Measurements from ENCODE around the gene ABCC6. TPM values are rescaled to one million over a fixed set of nuclear protein-coding genes. Genes with fewer than 3 reads are reported as not detected.

The ABCC6 gene
- polyA plus RNA-seq, 1 experiment = 3.7 TPM

DNA sequence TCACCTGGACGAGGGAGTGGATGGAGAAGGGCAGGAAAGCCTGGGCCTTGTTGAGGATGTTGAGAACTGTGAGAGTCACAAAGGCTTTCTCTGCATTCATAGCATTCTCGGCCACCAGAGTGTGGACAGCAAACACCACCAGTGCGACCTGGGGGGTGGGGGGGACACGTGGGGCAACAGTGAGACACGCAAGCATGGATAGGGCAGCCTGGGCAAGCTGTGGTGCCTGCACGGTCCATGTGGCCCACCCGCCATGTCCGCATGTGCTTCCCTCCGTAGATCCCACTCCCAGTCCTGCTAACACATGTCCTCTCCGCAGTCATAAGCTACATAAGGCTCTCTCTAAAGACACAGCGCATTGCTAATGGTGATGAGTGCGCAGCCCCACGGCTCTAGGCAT, 34.5 kb downstream of the ABCC6 start:
- H3K27me3 ChIP-seq (ENCODE audit: control insufficient read depth, insufficient read depth, low read length) = peaks cover 9% of the 10 kb centered on the region
- CTCF ChIA-PET = no interaction called here
- no peak overlapping the region for H3K4me3 ChIP-seq (ENCODE audit: low read depth, low read length)
- H3K9me3 ChIP-seq (ENCODE audit: control insufficient read depth, insufficient read depth, low read length) = no peaks in the 10 kb centered on the region
- no peak for DNase-seq (ENCODE audit: low read depth, low spot score)
- POLR2A ChIA-PET = interaction anchor here (0.7 kb wide), 1 partner anchor 18 kb away, joined by 4 read pairs; no protein-coding TSS in a partner anchor
- H3K27ac ChIP-seq (ENCODE audit: low read depth, low read length) = no peak overlapping the region
- TF ChIP-seq CTCF (IDR thresholded peaks at IDR 0.05; ENCODE audit: low read depth, low read length) = no peak

GRCh38 chr16:16186820-16187219, 36.5 kb downstream of the ABCC6 start:
- no peak for TF ChIP-seq CTCF (IDR thresholded peaks at IDR 0.05; ENCODE audit: low read depth, low read length)
- Histone ChIP-seq H3K9me3 (ENCODE audit: control insufficient read depth, insufficient read depth, low read length) (no peaks in the 10 kb centered on the region), H3K27me3 (ENCODE audit: control insufficient read depth, insufficient read depth, low read length) (peaks cover 12% of the 10 kb centered on the region), H3K27ac (ENCODE audit: low read depth, low read length) (no peak overlapping the region), H3K4me3 (ENCODE audit: low read depth, low read length) (no peak overlapping the region)
- DNase-seq (ENCODE audit: low read depth, low spot score) = no peak
- POLR2A ChIA-PET = no interaction called here
- CTCF ChIA-PET = interaction anchor here (0.6 to 1.0 kb wide), 2 partner anchors 9 to 423 kb away, joined by 3 to 8 read pairs; no protein-coding TSS in a partner anchor

- Histone ChIP-seq H3K27me3 (ENCODE audit: control insufficient read depth, insufficient read depth, low read length) (peaks cover 10% of the 10 kb centered on the region), H3K4me3 (ENCODE audit: low read depth, low read length) (no peak overlapping the region), H3K27ac (ENCODE audit: low read depth, low read length) (no peak overlapping the region), H3K9me3 (ENCODE audit: control insufficient read depth, insufficient read depth, low read length) (no peaks in the 10 kb centered on the region)
- no peak for DNase-seq (ENCODE audit: low read depth, low spot score)
- TF ChIP-seq CTCF (IDR thresholded peaks at IDR 0.05; ENCODE audit: low read depth, low read length) = no peak
- ChIA-PET POLR2A (no interaction called here), CTCF (no interaction called here)
Observed at GRCh38 chr16:16185095-16185494, 38.2 kb downstream of the ABCC6 start.

DNA sequence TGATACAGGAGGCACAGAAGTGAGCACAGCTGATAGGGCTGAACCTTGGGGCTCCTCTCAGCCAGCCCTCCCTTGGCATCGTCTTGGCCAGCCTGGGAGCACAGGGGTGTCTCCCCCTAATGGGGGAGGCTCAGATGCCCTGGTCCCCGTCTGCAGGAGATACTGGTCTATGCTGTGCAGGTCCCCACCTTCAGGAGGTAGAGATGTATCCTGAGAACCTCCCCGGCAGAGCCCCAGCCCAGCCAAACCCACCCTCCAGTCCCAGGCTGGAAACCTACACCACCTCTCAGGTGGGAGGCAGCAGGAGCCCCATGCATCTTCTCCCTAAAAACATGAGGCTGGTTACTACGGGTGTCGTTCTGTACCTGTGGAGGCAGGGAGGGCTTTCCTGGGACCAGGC, 38.7 kb downstream of the ABCC6 start:
- no peak for DNase-seq (ENCODE audit: low read depth, low spot score)

DNA sequence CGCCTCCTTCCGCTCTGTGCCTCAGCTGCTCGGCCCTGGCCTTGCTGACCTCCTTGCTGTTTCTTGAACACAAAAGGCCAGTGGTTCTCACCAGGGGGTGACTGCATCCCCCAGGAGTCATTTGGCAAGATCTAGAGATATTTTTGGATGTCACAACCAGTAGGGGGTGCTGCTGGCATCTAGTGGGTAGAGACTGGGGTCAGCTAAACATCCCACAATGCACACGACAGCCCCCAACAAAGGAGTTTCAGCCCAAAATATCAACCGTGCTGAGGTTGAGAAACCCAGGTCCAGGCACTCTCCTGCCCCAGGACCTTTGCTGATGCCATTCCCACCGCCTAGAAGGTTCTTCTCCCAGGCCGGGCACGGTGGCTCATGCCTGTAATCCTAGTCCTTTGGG, 39.7 kb downstream of the ABCC6 start:
- no peak overlapping the region for H3K27ac ChIP-seq (ENCODE audit: low read depth, low read length)
- no peak for DNase-seq (ENCODE audit: low read depth, low spot score)
- ChIA-PET CTCF (interaction anchor here (1.0 kb wide), 1 partner anchor 9 kb away, joined by 3 read pairs; no protein-coding TSS in a partner anchor), POLR2A (no interaction called here)
- 0 out of 2 replicates have a peak, but pooled peaks have one; percentile 11 for TF ChIP-seq CTCF (IDR thresholded peaks at IDR 0.05; ENCODE audit: low read depth, low read length)
- H3K4me3 ChIP-seq (ENCODE audit: low read depth, low read length) = no peak overlapping the region
- H3K9me3 ChIP-seq (ENCODE audit: control insufficient read depth, insufficient read depth, low read length) = peaks cover 3% of the 10 kb centered on the region; the same call in 1 of the 2 replicates
- peaks cover 6% of the 10 kb centered on the region for H3K27me3 ChIP-seq (ENCODE audit: control insufficient read depth, insufficient read depth, low read length)

More for the DNA sequence above, 38.7 kb downstream of the ABCC6 start:
- Histone ChIP-seq H3K4me3 (ENCODE audit: low read depth, low read length) (no peak overlapping the region), H3K9me3 (ENCODE audit: control insufficient read depth, insufficient read depth, low read length) (no peaks in the 10 kb centered on the region), H3K27me3 (ENCODE audit: control insufficient read depth, insufficient read depth, low read length) (peaks cover 7% of the 10 kb centered on the region), H3K27ac (ENCODE audit: low read depth, low read length) (no peak overlapping the region)
- CTCF ChIA-PET = no interaction called here
- POLR2A ChIA-PET = interaction anchor here (0.6 kb wide), 1 partner anchor 88 kb away, joined by 5 read pairs; no protein-coding TSS in a partner anchor
- TF ChIP-seq CTCF (IDR thresholded peaks at IDR 0.05; ENCODE audit: low read depth, low read length) = no peak

All from AG04450 (cell line).